Omental fat pad (tissue), 4 donors: ENCODE measurements around the gene C19orf25. TPM values are rescaled to one million over a fixed set of nuclear protein-coding genes. Genes with fewer than 3 reads are reported as not detected.

Source experiments
- ATAC-seq: fragments of 150-250 bp; one replicate; pipeline ENCODE4 v1.9.1; 2016; ENCODE audit warnings: mild to moderate bottlenecking, moderate library complexity; ENCODE audit not compliant: low FRiP score
- DNase-seq: peaks from one replicate; pipeline ENCODE4 v3.0.0-alpha.2; 2019; ENCODE audit warnings: low spot score
- CTCF ChIP-seq, 3 donors: fragments of 450-650 bp; IDR thresholded peaks; one replicate each; pipeline ENCODE4 v1.5.1; 2016 to 2017; ENCODE audit warnings: antibody characterized with exemption in 3 of 3, mild to moderate bottlenecking in 3 of 3, moderate library complexity in 2 of 3
- total RNA-seq, 4 donors: library from RNA; depleted of rRNA; stranded (reverse); fragments of >200 nt; gene quantifications; one replicate each; pipeline ENCODE4 v1.1.0, GENCODE V29; 2016

The C19orf25 gene
- total RNA-seq, 4 donors from 2014 or later = 17.6 to 26.2 (median 20.6) TPM

GRCh38 chr19:1451916-1452801 is 26.9 kb downstream of the C19orf25 start:
- TF ChIP-seq CTCF (IDR thresholded peaks at IDR 0.05) = no peak
- DNase-seq (no peak), ATAC-seq (no peak)

GRCh38 chr19:1450735-1451731 is 28.0 kb downstream of the C19orf25 start:
- no peak for DNase-seq
- TF ChIP-seq CTCF (IDR thresholded peaks at IDR 0.05) = no peak
- no peak for ATAC-seq

GRCh38 chr19:1449467-1450442 is 29.3 kb downstream of the C19orf25 start, which contains the start of gene APC2:
APC2 (plus strand) TSS chr19:1450121; CDS start chr19:1453002, 2,881 bp downstream.
- no peak for DNase-seq
- ATAC-seq = no peak
- TF ChIP-seq CTCF (IDR thresholded peaks at IDR 0.05) = no peak

GRCh38 chr19:1447944-1448343 is 31.1 kb downstream of the C19orf25 start:
- TF ChIP-seq CTCF (IDR thresholded peaks at IDR 0.05) = no peak

GRCh38 chr19:1447504-1447903 is 31.5 kb downstream of the C19orf25 start:
- ATAC-seq (no peak), DNase-seq (no peak)
- no peak for TF ChIP-seq CTCF (IDR thresholded peaks at IDR 0.05)

More at GRCh38 chr19:1447944-1448343, 31.1 kb downstream of the C19orf25 start:
- DNase-seq (no peak), ATAC-seq (no peak)
